Lower leg skin (tissue), 4 donors: ENCODE results near the gene TTC17. TPM values are rescaled to one million over a fixed set of nuclear protein-coding genes. Genes with fewer than 3 reads are reported as not detected.
"Not testable (repeated sequence)": the region's sequence is repeated elsewhere in the genome, so short reads cannot be mapped to it uniquely, and the experiment has no call there.

ENCODE experiments used
- DNase-seq, 2 donors: peaks; one replicate each; pipeline ENCODE4 v3.0.0-alpha.2; 2019; ENCODE audit warnings: low spot score in 2 of 2
- H3K4me3 ChIP-seq: fragments of 200-600 bp; sonication (generic); 2 replicates; pipeline ENCODE4 v1.5.1; 2017; ENCODE audit warnings: mild to moderate bottlenecking, low read depth; ENCODE audit not compliant: poor library complexity, severe bottlenecking
- POLR2A ChIP-seq, 2 donors: fragments of 450-650 bp; IDR thresholded peaks; one replicate each; pipeline ENCODE4 v1.6.1; 2016 to 2017; ENCODE audit warnings: antibody characterized with exemption in 2 of 2, mild to moderate bottlenecking in 1 of 2, moderate library complexity in 1 of 2
- WGBS, 2 donors: methylation state at CpG; one replicate each; pipeline ENCODE4 v1.1.5; 2018; 5-methylcytosine and 5-hydroxymethylcytosine counted together
- intact Hi-C: fragments of 100-400 bp; cut with DNase I; formaldehyde crosslinking; loops from one replicate; pipeline ENCODE4 v1.15.0; 2023; ENCODE audit warnings: low total_unique reads
- total RNA-seq, 4 donors: library from RNA; depleted of rRNA; stranded (reverse); fragments of >200 nt; gene quantifications; one replicate each; pipeline ENCODE4 v1.1.0, GENCODE V29; 2016
- TF ChIP-seq, protein P1 (sequence below), 3 donors: fragments of 450-650 bp; IDR thresholded peaks; one replicate each; pipeline ENCODE4 v1.5.1; 2016; ENCODE audit warnings: antibody characterized with exemption in 3 of 3, mild to moderate bottlenecking in 3 of 3, moderate library complexity in 2 of 3

Gene TTC17
- total RNA-seq, 4 donors from 2014 or later, result 62.6 to 71.4 (median 68.4) TPM

DNA sequence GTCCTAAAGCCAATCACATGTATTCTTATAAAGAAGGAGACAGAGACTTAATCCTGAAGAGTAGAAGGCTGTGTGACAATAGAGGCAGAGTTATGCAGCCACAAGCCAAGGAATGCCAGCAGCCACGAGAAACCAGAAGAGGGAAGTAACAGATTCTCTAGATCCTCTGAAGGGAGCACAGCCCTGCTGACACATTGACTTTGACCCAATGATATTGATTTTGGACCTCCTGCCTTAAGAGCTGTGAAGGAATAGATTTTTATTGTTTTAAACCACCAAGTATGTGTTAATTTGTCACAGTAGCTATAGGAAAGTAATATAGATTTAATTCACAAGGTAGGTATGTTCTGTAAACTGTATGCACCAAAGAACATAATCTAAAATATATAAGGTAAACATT, 103.6 kb downstream of the TTC17 start:
- 96 to 100% methylated on average over 1 of the region's 1 CpG for WGBS, 2 donors
- no peak for DNase-seq
- TF ChIP-seq POLR2A (IDR thresholded peaks at IDR 0.05), result no peak
- TF ChIP-seq, protein P1, sequence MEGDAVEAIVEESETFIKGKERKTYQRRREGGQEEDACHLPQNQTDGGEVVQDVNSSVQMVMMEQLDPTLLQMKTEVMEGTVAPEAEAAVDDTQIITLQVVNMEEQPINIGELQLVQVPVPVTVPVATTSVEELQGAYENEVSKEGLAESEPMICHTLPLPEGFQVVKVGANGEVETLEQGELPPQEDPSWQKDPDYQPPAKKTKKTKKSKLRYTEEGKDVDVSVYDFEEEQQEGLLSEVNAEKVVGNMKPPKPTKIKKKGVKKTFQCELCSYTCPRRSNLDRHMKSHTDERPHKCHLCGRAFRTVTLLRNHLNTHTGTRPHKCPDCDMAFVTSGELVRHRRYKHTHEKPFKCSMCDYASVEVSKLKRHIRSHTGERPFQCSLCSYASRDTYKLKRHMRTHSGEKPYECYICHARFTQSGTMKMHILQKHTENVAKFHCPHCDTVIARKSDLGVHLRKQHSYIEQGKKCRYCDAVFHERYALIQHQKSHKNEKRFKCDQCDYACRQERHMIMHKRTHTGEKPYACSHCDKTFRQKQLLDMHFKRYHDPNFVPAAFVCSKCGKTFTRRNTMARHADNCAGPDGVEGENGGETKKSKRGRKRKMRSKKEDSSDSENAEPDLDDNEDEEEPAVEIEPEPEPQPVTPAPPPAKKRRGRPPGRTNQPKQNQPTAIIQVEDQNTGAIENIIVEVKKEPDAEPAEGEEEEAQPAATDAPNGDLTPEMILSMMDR (IDR thresholded peaks at IDR 0.05), result no peak
- intact Hi-C loops, result no loop called here
- H3K4me3 ChIP-seq, result no peak overlapping the region

DNA sequence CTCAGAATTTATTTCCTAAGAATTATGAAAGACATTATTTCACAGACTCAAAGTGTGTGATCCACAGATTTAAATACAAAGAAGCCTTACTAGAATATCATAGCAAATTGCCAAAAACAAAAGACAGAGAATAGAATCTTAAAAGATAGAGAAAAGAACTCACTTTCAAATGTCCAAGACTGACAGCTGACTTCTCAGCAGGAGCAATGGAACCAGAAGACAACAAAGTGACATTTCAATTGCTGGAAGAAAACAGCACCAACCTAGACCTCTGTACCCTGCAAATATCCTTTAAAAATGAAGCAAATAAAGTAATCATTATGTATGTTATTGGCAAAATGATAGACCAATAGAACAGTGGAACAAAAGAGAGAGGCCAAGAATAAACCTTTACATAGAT, 109.2 kb downstream of the TTC17 start:
- intact Hi-C loops, result no loop called here
- DNase-seq, result no peak
- no peak overlapping the region for H3K4me3 ChIP-seq
- no peak for TF ChIP-seq POLR2A (IDR thresholded peaks at IDR 0.05)
- TF ChIP-seq, protein P1 (IDR thresholded peaks at IDR 0.05), result no peak

DNA sequence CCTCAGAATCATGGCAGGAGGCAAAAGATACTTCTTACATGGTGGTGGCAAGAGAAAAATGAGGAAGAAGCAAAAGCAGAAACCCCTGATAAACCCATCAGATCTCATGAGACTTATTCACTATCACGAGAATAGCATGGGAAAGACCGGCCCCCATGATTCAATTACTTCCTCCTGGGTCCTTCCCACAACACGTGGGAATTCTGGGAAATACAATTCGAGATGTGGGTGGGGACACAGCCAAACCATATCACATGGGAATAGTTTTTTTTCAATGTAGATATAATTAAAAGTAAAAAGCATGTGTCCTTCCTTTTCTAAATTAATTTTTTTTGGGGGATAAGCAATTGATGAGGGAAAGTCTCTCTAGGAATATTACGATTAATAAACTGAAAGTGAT, 118.8 kb downstream of the TTC17 start:
- H3K4me3 ChIP-seq, intact Hi-C loops, DNase-seq: not testable (repeated sequence)
- 93 to 94% methylated on average over 5 of the region's 5 CpGs for WGBS, 2 donors

DNA sequence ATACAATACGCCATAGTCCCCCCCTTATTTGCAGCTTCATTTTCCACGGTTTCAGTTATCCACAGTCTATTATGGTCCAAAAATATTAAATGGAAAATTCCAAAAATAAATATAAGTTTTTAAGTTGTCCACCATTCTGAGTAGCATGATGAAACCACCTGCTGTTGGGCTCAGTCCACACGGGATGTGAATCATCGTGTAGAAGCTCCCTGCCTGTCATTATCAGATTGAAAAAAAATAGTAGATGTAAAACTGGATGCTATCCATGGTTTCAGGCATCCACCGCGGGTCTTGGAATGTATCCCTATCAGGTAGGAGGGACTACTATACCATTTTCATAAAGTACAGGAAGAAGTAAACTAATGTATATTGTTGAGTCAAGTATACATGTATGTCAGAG, 127.4 kb downstream of the TTC17 start:
- 69 to 70% methylated on average over 6 of the region's 6 CpGs for WGBS, 2 donors
- H3K4me3 ChIP-seq, result no peak overlapping the region
- no peak for DNase-seq
- TF ChIP-seq POLR2A (IDR thresholded peaks at IDR 0.05), result no peak
- TF ChIP-seq, protein P1 (IDR thresholded peaks at IDR 0.05), result no peak
- intact Hi-C loops, result no loop called here

DNA sequence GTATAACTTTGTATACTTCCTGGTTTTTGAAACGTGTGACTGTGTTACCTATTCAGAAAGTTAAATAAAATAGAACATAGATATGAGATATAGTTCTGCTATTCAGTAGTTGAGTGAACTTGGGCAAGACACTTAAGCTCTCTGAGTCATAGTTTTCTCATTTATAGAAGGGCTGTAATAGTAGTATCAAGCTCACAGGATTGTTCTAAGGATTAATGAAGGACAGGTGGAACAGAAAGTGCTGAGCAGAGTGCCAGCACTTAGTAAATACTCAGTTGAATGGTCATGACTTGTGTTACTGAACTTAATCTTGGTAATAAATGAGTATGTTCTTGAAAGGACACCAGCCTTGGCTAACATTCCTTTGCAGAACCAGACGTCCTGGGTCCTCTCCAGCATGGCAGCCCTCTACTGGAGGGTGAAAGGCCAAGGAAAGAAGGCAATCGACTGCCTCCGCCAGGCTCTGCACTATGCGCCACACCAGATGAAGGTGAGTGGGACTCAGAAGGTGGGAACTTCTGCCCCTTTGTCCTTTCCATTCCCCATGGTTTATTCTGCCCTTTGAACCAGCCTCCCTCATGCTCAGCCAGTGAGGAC, 131.2 kb downstream of the TTC17 start:
- no peak for TF ChIP-seq POLR2A (IDR thresholded peaks at IDR 0.05)
- TF ChIP-seq, protein P1 (IDR thresholded peaks at IDR 0.05), result no peak
- DNase-seq, result no peak
- H3K4me3 ChIP-seq, result no peak overlapping the region
- WGBS, 2 donors, result 88 to 93% methylated on average over 5 of the region's 5 CpGs
- intact Hi-C loops, result no loop called here

DNA sequence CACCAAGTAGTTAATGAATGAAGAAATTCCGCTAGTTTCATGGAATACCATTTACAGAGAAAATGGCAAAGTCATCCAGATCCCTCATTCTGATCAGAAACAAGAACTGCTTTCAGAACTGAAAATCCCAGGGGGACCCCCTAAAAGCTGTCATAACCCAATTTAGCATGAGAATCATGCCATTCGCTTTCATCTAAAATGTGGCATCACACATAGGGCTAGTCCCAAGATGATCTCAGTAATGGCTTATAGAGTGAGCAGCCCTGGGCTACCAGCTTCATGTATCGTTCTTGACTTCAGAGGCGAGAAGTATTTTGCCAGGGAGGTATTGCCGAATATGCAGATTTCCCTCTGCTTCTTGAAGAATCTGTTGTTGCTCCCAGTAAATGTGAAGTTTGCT, 134.0 kb downstream of the TTC17 start:
- no peak for DNase-seq

More for the DNA sequence above, 134.0 kb downstream of the TTC17 start:
- no peak for TF ChIP-seq POLR2A (IDR thresholded peaks at IDR 0.05)
- TF ChIP-seq, protein P1 (IDR thresholded peaks at IDR 0.05), result no peak
- intact Hi-C loops, result no loop called here
- WGBS, 2 donors, result 98% methylated on average over 5 of the region's 5 CpGs
- H3K4me3 ChIP-seq, result no peak overlapping the region
